HEK293T (cell line): ENCODE data around the gene FAM43A.

Source experiments
- CTCF ChIA-PET: fragments of 350-600 bp; formaldehyde crosslinking; extraction: SDS; loops from one replicate; lab custom pipeline; 2021; ENCODE audit warnings: antibody characterized with exemption, inconsistent platforms; lab: Yijun Ruan, JAX
- POLR2A ChIA-PET: fragments of 350-600 bp; formaldehyde crosslinking; extraction: SDS; loops from one replicate; lab custom pipeline; 2020; ENCODE audit warnings: antibody characterized with exemption, inconsistent platforms; lab: Yijun Ruan, JAX
- DNase-seq: peaks from one replicate; pipeline ENCODE4 v3.0.0; 2012; ENCODE audit warnings: mixed read lengths; ENCODE audit errors: extremely low spot score
- ARNT ChIP-seq: fragments of 450-650 bp; IDR thresholded peaks from 2 replicates; pipeline ENCODE4 v1.6.1; 2017; ENCODE audit warnings: mild to moderate bottlenecking
- BHLHE40 ChIP-seq: fragments of 450-650 bp; IDR thresholded peaks from 2 replicates; pipeline ENCODE4 v1.6.1; 2016; ENCODE audit warnings: mild to moderate bottlenecking, moderate library complexity, borderline replicate concordance
- CTBP1 ChIP-seq: fragments of 450-650 bp; IDR thresholded peaks from 2 replicates; pipeline ENCODE4 v1.6.1; 2016; ENCODE audit warnings: borderline replicate concordance
- ELF4 ChIP-seq: fragments of 450-650 bp; IDR thresholded peaks from 2 replicates; pipeline ENCODE4 v1.6.1; 2017; ENCODE audit warnings: antibody characterized with exemption
- FOXA1 ChIP-seq: fragments of 450-650 bp; IDR thresholded peaks from 2 replicates; pipeline ENCODE4 v1.6.1; 2016; ENCODE audit warnings: mild to moderate bottlenecking
- FOXK2 ChIP-seq: fragments of 450-650 bp; IDR thresholded peaks from 2 replicates; pipeline ENCODE4 v1.6.1; 2016; ENCODE audit warnings: mild to moderate bottlenecking
- FOXM1 ChIP-seq: fragments of 450-650 bp; IDR thresholded peaks from 2 replicates; pipeline ENCODE4 v1.6.1; 2017; ENCODE audit warnings: mild to moderate bottlenecking, borderline replicate concordance
- HDGF ChIP-seq: fragments of 450-650 bp; IDR thresholded peaks from 2 replicates; pipeline ENCODE4 v1.6.1; 2017; ENCODE audit warnings: antibody characterized with exemption, borderline replicate concordance
- L3MBTL2 ChIP-seq: fragments of 450-650 bp; conservative IDR thresholded peaks from 2 replicates; pipeline ENCODE4 v1.6.1; 2016; ENCODE audit warnings: mild to moderate bottlenecking
- LEF1 ChIP-seq: fragments of 450-650 bp; IDR thresholded peaks from 2 replicates; pipeline ENCODE4 v1.6.1; 2017; ENCODE audit warnings: mild to moderate bottlenecking, borderline replicate concordance
- NFRKB ChIP-seq: fragments of 450-650 bp; IDR thresholded peaks from 2 replicates; pipeline ENCODE4 v1.6.1; 2016; ENCODE audit warnings: mild to moderate bottlenecking, moderate library complexity
- PKNOX1 ChIP-seq: fragments of 450-650 bp; IDR thresholded peaks from 2 replicates; pipeline ENCODE4 v1.6.1; 2016
- SP1 ChIP-seq: fragments of 450-650 bp; IDR thresholded peaks from 2 replicates; pipeline ENCODE4 v1.6.1; 2017
- SUZ12 ChIP-seq: fragments of 450-650 bp; IDR thresholded peaks from 2 replicates; pipeline ENCODE4 v1.6.1; 2016; ENCODE audit warnings: mild to moderate bottlenecking
- TARDBP ChIP-seq: fragments of 450-650 bp; IDR thresholded peaks from 2 replicates; pipeline ENCODE4 v1.6.1; 2016
- ZNF384 ChIP-seq: fragments of 450-650 bp; IDR thresholded peaks from 2 replicates; pipeline ENCODE4 v1.6.1; 2016

FAM43A gene

DNA sequence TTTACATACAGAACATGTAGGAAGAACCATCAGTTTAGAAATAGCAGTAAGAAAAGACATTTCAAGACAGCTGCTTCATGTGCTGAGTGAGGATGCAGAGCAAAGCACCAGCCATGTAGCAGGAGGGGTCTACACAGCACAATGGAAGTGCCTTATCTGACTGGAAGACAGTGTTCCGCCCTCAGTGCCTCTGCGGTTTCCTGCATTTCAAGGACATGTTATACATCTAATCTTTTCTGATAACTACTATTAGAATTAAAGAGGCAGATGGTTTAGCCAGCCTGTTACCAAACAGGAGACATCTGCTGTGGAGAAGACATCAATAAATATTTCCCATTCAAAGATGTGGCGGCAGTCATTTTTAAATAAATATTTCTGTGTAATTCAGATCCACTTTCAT, 24.3 kb upstream of the FAM43A start:
- POLR2A ChIA-PET, result no interaction called here
- CTCF ChIA-PET, result interaction anchor here (0.7 kb wide), 1 partner anchor 287 kb away, joined by 3 read pairs; no protein-coding TSS in a partner anchor
- no peak for DNase-seq
- TF ChIP-seq ELF4 (no peak), ZNF384 (no peak), CTBP1 (no peak), SP1 (no peak), PKNOX1 (no peak), FOXM1 (no peak), LEF1 (no peak), BHLHE40 (no peak), ARNT (no peak), L3MBTL2 (no peak)

DNA sequence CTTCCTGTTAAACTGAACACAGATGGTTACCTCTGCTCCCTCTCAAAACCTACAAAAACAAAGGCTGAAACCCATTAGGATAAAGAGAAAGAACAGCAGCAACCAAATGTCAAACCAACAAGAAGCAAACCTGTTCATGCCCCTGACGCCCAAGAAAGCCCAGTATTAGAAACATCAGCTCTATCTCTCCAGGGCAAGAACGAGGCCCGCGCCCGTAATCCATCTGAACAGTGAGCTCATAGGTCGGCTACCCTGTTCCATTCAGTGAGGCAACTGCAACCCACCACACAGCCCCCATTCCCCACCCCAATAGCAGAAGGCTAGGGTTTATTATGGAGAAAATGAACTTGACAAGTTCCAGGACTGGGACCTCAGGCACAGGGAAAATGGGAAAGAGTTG, 23.7 kb upstream of the FAM43A start:
- ChIA-PET POLR2A (no interaction called here), CTCF (interaction anchor here (0.7 kb wide), 1 partner anchor 288 kb away, joined by 3 read pairs; no protein-coding TSS in a partner anchor)
- TF ChIP-seq SUZ12 (no peak), BHLHE40 (no peak), FOXK2 (no peak), TARDBP (no peak), LEF1 (no peak), ARNT (no peak), L3MBTL2 (no peak), FOXA1 (no peak), SP1 (no peak), NFRKB (no peak), ZNF384 (no peak), HDGF (no peak), PKNOX1 (no peak), ELF4 (no peak), FOXM1 (no peak), CTBP1 (no peak)
- DNase-seq, result no peak

- ChIA-PET POLR2A (no interaction called here), CTCF (interaction anchor here (0.7 kb wide), 1 partner anchor 13 kb away, joined by 3 read pairs; no protein-coding TSS in a partner anchor)
- DNase-seq, result no peak
- TF ChIP-seq ZNF384 (no peak), ELF4 (no peak), HDGF (no peak), ARNT (no peak), BHLHE40 (no peak), FOXM1 (no peak), TARDBP (no peak), FOXK2 (no peak)
These were observed 20.8 kb upstream of the FAM43A start for GRCh38 chr3:194664857-194665256.

GRCh38 chr3:194667363-194667762, 18.3 kb upstream of the FAM43A start:
- TF ChIP-seq ZNF384 (no peak), NFRKB (no peak), FOXK2 (no peak), BHLHE40 (no peak), SUZ12 (no peak), ELF4 (no peak), SP1 (no peak)
- ChIA-PET POLR2A (no interaction called here), CTCF (no interaction called here)
- no peak for DNase-seq

- ChIA-PET CTCF (interaction anchor here (0.6 to 0.7 kb wide), 3 partner anchors 56 to 555 kb away, joined by 3 read pairs; no protein-coding TSS in a partner anchor), POLR2A (interaction anchor here (0.7 to 2.3 kb wide), 6 partner anchors 11 to 530 kb away, joined by 3 to 8 read pairs (median 4); partner anchors contain the start of gene TMEM44)
- no peak for TF ChIP-seq TARDBP
- TF ChIP-seq FOXA1, result no peak
- TF ChIP-seq ZNF384, result no peak
- no peak for TF ChIP-seq LEF1
- TF ChIP-seq SUZ12, result no peak
- TF ChIP-seq PKNOX1, result peak; percentile 58
- TF ChIP-seq BHLHE40, result no peak
- DNase-seq, result no peak
These were observed 14.2 kb upstream of the FAM43A start for GRCh38 chr3:194671511-194671899.

GRCh38 chr3:194671900-194672808, 13.5 kb upstream of the FAM43A start, which contains the start of gene LSG1:
LSG1 (minus strand) TSS chr3:194672191; CDS start chr3:194672162, 29 bp downstream.
- TF ChIP-seq NFRKB (peak; percentile 60), LEF1 (no peak), ELF4 (peak; percentile 36; the same call in 1 of the 2 replicates), ARNT (no peak), FOXM1 (peak; percentile 66; the same call in 1 of the 2 replicates), CTBP1 (peak; percentile 45; the same call in 1 of the 2 replicates), BHLHE40 (peak; percentile 72), L3MBTL2 (peak; percentile 82)
- ChIA-PET CTCF (interaction anchor here (0.6 to 1.5 kb wide), 4 partner anchors 11 to 204 kb away, joined by 3 to 13 read pairs (median 3); no protein-coding TSS in a partner anchor), POLR2A (interaction anchor here (0.7 to 2.3 kb wide), 6 partner anchors 11 to 531 kb away, joined by 3 to 8 read pairs (median 4); partner anchors contain the start of gene TMEM44)
- peak; percentile 82 for DNase-seq
